Measurements from ENCODE around the gene DCBLD1. TPM values are rescaled to one million over a fixed set of nuclear protein-coding genes. Genes with fewer than 3 reads are reported as not detected.

DCBLD1 gene
- total and polyA plus RNA-seq, 9 of the 15 experiments (the other 6 are each of a cell fraction or from before 2014, with no cell fraction given) = 0.80 to 8.5 (median 6.8) TPM

- TF ChIP-seq U2AF1 (optimal IDR thresholded peaks at IDR 0.05; ENCODE audit: low read depth, low read length) (no peak), THRA (IDR thresholded peaks at IDR 0.05) (no peak), HMBOX1 (IDR thresholded peaks at IDR 0.05) (no peak), HES1 (IDR thresholded peaks at IDR 0.05; ENCODE audit: low read depth) (no peak)
Measured at GRCh38 chr6:117448732-117449485, 33.6 kb upstream of the DCBLD1 start (continued).
